NOMO-1 (cell line): ENCODE data around the gene GRB2.
"Not testable (repeated sequence)": the region's sequence is repeated elsewhere in the genome, so short reads cannot be mapped to it uniquely, and the experiment has no call there.

Experiments used
- DNase-seq, 2 experiments: peaks; one replicate each; lab custom pipeline; 2025; ENCODE audit not compliant: unreplicated experiment in 2 of 2; lab: John Stamatoyannopoulos, UW

Gene GRB2

DNA sequence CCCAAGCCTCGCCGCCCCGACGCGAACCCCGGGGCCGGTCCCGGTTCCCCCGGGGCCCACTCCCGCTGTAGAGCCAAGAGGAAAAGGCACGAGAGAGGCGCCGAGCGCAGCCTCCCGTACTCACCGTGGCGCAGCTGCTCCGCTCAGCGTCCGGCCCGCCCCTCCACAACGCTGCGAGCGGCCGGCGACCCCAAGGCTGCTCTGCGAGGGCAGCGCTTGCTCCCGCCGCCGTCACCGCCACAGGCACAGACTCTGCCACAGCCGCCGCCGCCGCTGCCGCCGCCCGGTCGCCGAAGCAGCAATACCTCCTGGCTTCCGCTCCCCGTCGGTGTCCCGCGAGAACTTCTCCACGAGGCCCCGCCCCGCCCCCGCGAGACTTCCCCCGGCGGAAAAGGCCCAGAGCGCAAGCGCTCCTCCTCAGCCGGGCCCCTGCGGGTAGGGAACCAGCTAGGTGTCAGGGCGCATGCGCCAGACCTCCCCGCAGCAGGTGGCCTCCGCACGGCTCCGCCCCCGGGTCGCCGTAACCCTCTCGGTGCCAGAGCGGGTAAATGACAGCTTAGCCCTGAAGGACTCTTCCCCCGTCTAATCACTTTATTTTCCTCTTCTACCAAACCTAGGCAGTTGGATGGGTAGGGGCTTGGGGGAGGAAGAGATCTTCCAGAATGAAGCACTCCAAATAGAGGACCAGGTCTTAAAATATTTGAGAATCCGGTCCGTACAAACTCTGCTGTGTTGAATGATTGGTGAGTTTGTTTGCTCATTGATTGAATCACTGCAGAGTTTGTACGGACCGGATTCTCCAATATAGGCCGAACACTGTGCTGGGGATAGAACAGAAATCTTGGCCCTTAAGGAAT lies at the start of gene GRB2:
Gene GRB2, minus strand, starts transcription at position 314 of the 857 bp plus-strand sequence. CDS start 12,050 bp downstream, outside the sequence.
- peak; percentile 94 to 96 for DNase-seq

DNA sequence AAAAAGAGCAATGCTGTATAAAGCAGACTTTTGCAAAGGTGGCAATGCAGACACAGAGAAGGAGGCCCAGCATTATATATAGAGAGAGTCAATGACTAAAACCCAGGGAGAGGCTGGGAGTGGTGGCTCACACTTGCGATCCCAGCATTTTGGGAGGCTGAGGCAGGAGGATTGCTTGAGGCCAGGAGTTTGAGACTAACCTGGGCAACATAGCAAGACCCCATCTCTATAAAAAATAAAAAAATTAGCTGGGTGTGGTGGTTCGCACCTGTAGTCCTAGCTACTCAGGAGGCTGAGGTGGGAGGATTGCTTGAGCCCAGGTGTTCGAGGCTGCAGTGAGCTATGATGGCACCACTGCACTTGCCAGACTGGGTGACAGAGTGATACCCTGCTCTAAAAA lies 49.2 kb upstream of the GRB2 start:
- DNase-seq, result not testable (repeated sequence)

GRCh38 chr17:75454193-75454592 lies 48.7 kb upstream of the GRB2 start:
- peak; percentile 74 to 86 for DNase-seq

GRCh38 chr17:75450270-75450669 lies 44.8 kb upstream of the GRB2 start:
- DNase-seq, result no peak

DNA sequence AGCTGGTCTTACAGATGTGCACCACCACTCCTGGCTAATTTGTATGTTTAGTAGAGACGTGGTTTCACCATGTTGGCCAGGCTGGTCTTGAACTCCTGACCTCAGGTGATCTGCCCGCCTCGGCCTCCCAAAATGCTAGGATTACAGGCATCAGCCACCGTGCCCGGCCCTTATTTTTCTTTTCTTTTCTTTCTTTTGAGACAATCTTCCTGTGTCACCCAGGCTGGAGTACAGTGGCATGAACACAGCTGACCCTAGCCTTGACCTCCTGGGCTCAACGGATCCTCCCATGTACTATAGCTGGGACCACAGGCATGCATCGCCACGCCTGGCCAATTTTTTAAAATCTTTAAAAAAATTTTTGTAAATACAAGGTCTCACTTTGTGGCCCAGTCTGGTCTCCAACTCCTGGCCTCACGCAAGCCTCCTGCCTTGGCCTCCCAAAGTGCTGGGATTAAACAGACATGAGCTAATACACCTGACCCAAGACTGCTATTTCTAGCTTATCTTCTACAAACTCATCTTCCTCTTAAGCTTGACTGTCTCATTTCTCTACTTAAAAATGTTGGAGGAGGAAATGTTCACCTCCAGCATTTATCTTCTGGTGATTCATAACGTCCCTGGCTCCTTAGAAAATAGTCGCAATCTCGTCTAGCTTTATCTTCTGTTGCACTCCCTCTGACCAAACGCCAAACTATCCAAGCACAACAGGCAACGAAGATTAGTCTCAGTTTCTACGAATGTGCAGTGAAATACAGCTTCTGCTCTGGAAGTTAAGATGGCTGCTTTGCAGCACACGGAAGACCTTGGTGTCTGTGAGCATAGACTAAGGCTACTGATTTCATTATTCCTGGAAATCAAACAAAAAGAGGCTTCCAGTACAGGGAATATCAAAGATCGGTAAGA lies 42.7 kb upstream of the GRB2 start:
- DNase-seq, result no peak

- not testable (repeated sequence) for DNase-seq
These were observed 40.4 kb upstream of the GRB2 start for GRCh38 chr17:75445896-75446295.

- DNase-seq, result no peak
These were observed 39.8 kb upstream of the GRB2 start for GRCh38 chr17:75445296-75445695.

- no peak for DNase-seq
These were observed 37.0 kb upstream of the GRB2 start for GRCh38 chr17:75442168-75443103.

- DNase-seq, result no peak
These were observed 35.4 kb upstream of the GRB2 start for GRCh38 chr17:75440738-75441448.

GRCh38 chr17:75439287-75439686 lies 33.8 kb upstream of the GRB2 start:
- DNase-seq, result no peak

DNA sequence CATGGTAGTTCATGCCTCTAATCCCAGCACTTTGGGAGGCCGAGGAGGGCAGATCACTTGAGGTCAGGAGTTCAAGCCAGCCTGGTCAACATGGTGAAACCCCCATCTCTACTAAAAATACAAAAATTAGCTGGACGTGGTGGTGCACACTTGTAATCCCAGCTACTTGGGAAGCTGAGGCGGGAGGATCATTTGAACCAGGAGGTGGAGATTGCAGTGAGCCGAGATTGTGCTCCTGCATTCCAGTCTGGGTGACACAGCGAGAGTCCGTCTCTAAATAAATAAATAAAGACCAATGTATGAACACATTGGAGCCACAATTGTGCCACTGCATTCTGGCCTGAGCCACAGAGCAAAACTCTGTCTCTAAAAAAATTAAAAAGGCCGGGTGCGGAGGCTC lies 31.9 kb upstream of the GRB2 start:
- DNase-seq, result not testable (repeated sequence)

GRCh38 chr17:75434433-75434832 lies 29.0 kb upstream of the GRB2 start:
- not testable (repeated sequence) for DNase-seq

DNA sequence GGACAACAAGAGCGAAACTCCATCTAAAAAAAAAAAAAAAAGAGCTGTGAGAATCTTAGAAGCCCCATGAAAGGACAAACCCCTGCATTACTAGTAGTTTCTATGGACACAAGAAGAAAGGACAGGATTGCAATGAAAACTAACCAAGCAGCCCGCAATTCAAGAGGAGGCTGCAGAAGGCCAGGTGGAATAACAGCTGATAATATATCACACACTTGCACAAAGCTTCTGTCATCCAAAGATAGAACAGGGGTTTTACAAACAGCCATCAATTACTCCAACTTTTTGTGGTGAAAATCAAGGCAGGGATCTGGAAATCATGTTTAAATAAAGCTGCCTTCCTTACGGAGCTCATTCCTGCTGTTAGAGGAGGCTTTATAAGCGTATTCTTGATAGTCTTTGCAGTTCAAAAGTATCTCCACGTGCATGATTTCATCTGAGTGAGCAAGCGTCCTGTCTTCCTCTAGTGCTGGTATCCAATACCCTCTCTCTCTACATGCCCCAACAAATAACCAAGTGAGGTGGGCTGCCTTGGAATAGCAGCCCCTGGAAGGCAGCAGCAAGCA lies 27.8 kb upstream of the GRB2 start:
- no peak for DNase-seq

GRCh38 chr17:75430159-75430974 lies 24.9 kb upstream of the GRB2 start:
- DNase-seq, result no peak

- peak; percentile 16 to 73 for DNase-seq
These were observed 23.3 kb upstream of the GRB2 start for GRCh38 chr17:75428543-75429469.

DNA sequence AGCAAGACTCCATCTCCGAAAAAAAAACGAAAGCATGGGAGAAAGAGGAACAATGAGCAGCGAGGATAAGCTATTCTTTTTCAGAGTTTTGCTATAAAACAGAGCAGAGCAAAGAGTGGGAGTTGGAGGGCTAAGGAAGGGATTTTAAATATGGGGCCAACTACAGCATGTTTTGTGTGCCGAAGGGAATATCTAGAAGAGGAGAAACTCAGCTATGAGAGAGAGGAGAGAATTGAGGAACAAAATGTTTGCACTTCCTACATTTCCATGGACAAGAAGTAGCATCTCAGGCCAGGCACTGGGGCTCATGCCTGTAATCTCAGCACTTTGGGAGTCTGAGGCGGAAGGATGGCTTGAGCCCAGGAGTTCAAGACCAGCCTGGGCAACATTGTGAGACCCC lies 13.1 kb upstream of the GRB2 start:
- DNase-seq, result no peak

DNA sequence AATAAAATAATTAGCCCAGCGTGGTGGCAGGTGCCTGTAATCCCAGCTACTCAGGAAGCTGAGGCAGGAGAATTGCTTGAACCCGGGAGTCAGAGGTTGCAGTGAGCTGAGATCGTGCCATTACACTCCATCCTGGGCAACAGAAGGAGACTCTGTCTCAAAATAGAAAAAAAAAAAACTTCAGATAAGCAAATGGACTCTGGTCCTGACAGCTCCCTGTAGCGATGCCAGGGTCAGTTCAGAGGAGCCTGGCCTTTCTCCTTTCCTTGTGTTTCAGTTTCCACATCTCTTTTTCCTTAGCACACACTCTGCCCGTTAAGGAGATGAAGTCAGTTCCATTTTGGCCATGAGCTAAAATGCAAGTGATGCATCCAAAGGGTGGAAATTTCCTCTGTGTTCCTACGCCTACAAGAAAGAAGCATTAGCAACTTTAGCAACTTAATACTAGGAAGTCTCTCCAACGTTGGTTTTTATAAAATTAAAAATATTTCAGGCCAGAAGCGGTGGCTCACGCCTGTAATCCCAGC lies 11.6 kb upstream of the GRB2 start:
- no peak for DNase-seq
